GM19240 (cell line): Measurements from ENCODE around the gene NAV2.

ENCODE experiments used
- DNase-seq: peaks from one replicate; pipeline ENCODE4 v3.0.0; 2011; ENCODE audit warnings: low spot score; ENCODE audit not compliant: insufficient read length

Gene NAV2

GRCh38 chr11:19861171-19861570 is 148.5 kb downstream of the NAV2 start:
- DNase-seq = no peak

GRCh38 chr11:19862091-19862490 is 149.5 kb downstream of the NAV2 start:
- DNase-seq = no peak

GRCh38 chr11:19864141-19865140 is 151.8 kb downstream of the NAV2 start:
- no peak for DNase-seq

- no peak for DNase-seq
Observed at GRCh38 chr11:19866037-19866436, 153.4 kb downstream of the NAV2 start.

GRCh38 chr11:19866521-19866920 is 153.9 kb downstream of the NAV2 start:
- no peak for DNase-seq

- no peak for DNase-seq
Observed at GRCh38 chr11:19867064-19867463, 154.4 kb downstream of the NAV2 start.

- no peak for DNase-seq
Observed at GRCh38 chr11:19868281-19868821, 155.7 kb downstream of the NAV2 start.

GRCh38 chr11:19868871-19869270 is 156.2 kb downstream of the NAV2 start:
- DNase-seq = no peak

GRCh38 chr11:19869466-19869865 is 156.8 kb downstream of the NAV2 start:
- DNase-seq = no peak

GRCh38 chr11:19869946-19870589 is 157.4 kb downstream of the NAV2 start:
- DNase-seq = no peak

GRCh38 chr11:19871531-19871930 is 158.9 kb downstream of the NAV2 start:
- DNase-seq = no peak

- no peak for DNase-seq
Observed at GRCh38 chr11:19872512-19873145, 160.0 kb downstream of the NAV2 start.

- DNase-seq = no peak
Observed at GRCh38 chr11:19873730-19874129, 161.1 kb downstream of the NAV2 start.

GRCh38 chr11:19874266-19874665 is 161.6 kb downstream of the NAV2 start:
- no peak for DNase-seq

GRCh38 chr11:19876750-19877149 is 164.1 kb downstream of the NAV2 start:
- DNase-seq = no peak

GRCh38 chr11:19878520-19878919 is 165.9 kb downstream of the NAV2 start:
- no peak for DNase-seq

- DNase-seq = no peak
Observed at GRCh38 chr11:19879307-19880087, 166.9 kb downstream of the NAV2 start.

GRCh38 chr11:19880088-19880345 is 167.4 kb downstream of the NAV2 start:
- DNase-seq = no peak

GRCh38 chr11:19881177-19881576 is 168.5 kb downstream of the NAV2 start:
- DNase-seq = no peak

GRCh38 chr11:19882356-19882755 is 169.7 kb downstream of the NAV2 start:
- DNase-seq = no peak

GRCh38 chr11:19886498-19886897 is 173.9 kb downstream of the NAV2 start:
- no peak for DNase-seq
